Left ventricle myocardium inferior (tissue), 1 donor: ENCODE results near the gene MTMR12. TPM values are rescaled to one million over a fixed set of nuclear protein-coding genes. Genes with fewer than 3 reads are reported as not detected.
A peak's percentile ranks its signal among the peaks of the same experiment; 100 is the strongest.

Source experiments
- DNase-seq: peaks from one replicate; pipeline ENCODE4 v3.0.0-alpha.2; 2020
- H3K27ac ChIP-seq: fragments of 200-600 bp; replicated peaks from 2 replicates; pipeline ENCODE4 v1.8.0; 2021
- H3K27me3 ChIP-seq: fragments of 200-600 bp; 2 replicates; pipeline ENCODE4 v1.8.0; 2021; ENCODE audit warnings: low read depth
- H3K36me3 ChIP-seq: fragments of 200-600 bp; 2 replicates; pipeline ENCODE4 v1.8.0; 2021
- H3K4me1 ChIP-seq: fragments of 200-600 bp; 2 replicates; pipeline ENCODE4 v1.8.0; 2021
- H3K4me3 ChIP-seq: fragments of 200-600 bp; 2 replicates; pipeline ENCODE4 v1.8.0; 2021; ENCODE audit warnings: mild to moderate bottlenecking, moderate library complexity
- H3K9me3 ChIP-seq: fragments of 200-600 bp; replicated peaks from 2 replicates; pipeline ENCODE4 v1.8.0; 2021
- CTCF ChIP-seq: fragments of 200-600 bp; IDR thresholded peaks from 2 replicates; pipeline ENCODE4 v1.8.0; 2021; ENCODE audit warnings: antibody characterized with exemption, mild to moderate bottlenecking, borderline replicate concordance
- intact Hi-C: fragments of 100-400 bp; cut with micrococcal nuclease; formaldehyde crosslinking; loops from one replicate; pipeline ENCODE4 v1.11.0; 2022
- total RNA-seq: library from RNA; stranded (reverse); fragmentation: NEBNext Ultra II Directional; extraction: Animal tissue kit (Norgen Biotek cat#: 25700); gene quantifications from one replicate; pipeline ENCODE4 v1.2.1, GENCODE V29; 2021
- donor health status: DM: no; HTN: yes; CAD: no; lungs with severe emphysema.

Gene MTMR12
- total RNA-seq, 1 donor from 2014 or later = 13.8 TPM

GRCh38 chr5:32331217-32331934 lies 18.6 kb upstream of the MTMR12 start:
- DNase-seq = no peak
- no peak for TF ChIP-seq CTCF
- H3K4me3 ChIP-seq = no peak overlapping the region
- H3K27me3 ChIP-seq = no peaks in the 10 kb centered on the region
- no peaks in the 10 kb centered on the region for H3K36me3 ChIP-seq
- intact Hi-C loops = no loop called here
- H3K4me1 ChIP-seq = peaks cover 12% of the 10 kb centered on the region
- H3K27ac ChIP-seq = no peak overlapping the region
- H3K9me3 ChIP-seq = no peaks in the 10 kb centered on the region

GRCh38 chr5:32330126-32330971 lies 17.6 kb upstream of the MTMR12 start:
- Histone ChIP-seq H3K9me3 (no peaks in the 10 kb centered on the region), H3K27me3 (no peaks in the 10 kb centered on the region), H3K27ac (no peak overlapping the region), H3K36me3 (no peaks in the 10 kb centered on the region), H3K4me3 (no peak overlapping the region), H3K4me1 (peaks cover 12% of the 10 kb centered on the region)
- DNase-seq = no peak
- TF ChIP-seq CTCF = no peak
- intact Hi-C loops = no loop called here

GRCh38 chr5:32329395-32329834 lies 16.7 kb upstream of the MTMR12 start:
- peak; percentile 82 for TF ChIP-seq CTCF
- Histone ChIP-seq H3K9me3 (no peaks in the 10 kb centered on the region), H3K36me3 (no peaks in the 10 kb centered on the region), H3K4me1 (peaks cover 12% of the 10 kb centered on the region), H3K27ac (no peak overlapping the region), H3K27me3 (no peaks in the 10 kb centered on the region), H3K4me3 (no peak overlapping the region)
- intact Hi-C loops = loop anchor here (5.0 kb wide), 1 partner anchor 97 kb away; no protein-coding TSS in a partner anchor
- peak; percentile 47 for DNase-seq

- Histone ChIP-seq H3K36me3 (no peaks in the 10 kb centered on the region), H3K9me3 (peaks cover 8% of the 10 kb centered on the region), H3K4me3 (no peak overlapping the region), H3K27ac (no peak overlapping the region), H3K27me3 (no peaks in the 10 kb centered on the region), H3K4me1 (peaks cover 12% of the 10 kb centered on the region)
- intact Hi-C loops = loop anchor here (5.0 kb wide), 1 partner anchor 94 kb away; no protein-coding TSS in a partner anchor
- DNase-seq = no peak
- no peak for TF ChIP-seq CTCF
Observed at GRCh38 chr5:32326216-32326772, 13.6 kb upstream of the MTMR12 start.

- peaks cover 12% of the 10 kb centered on the region for H3K4me1 ChIP-seq
- no peak overlapping the region for H3K27ac ChIP-seq
- no peaks in the 10 kb centered on the region for H3K27me3 ChIP-seq
- H3K36me3 ChIP-seq = no peaks in the 10 kb centered on the region
- intact Hi-C loops = loop anchor here (5.0 kb wide), 1 partner anchor 93 kb away; no protein-coding TSS in a partner anchor
- DNase-seq = no peak
- TF ChIP-seq CTCF = no peak
- H3K9me3 ChIP-seq = peaks cover 8% of the 10 kb centered on the region
- H3K4me3 ChIP-seq = no peak overlapping the region
Observed at GRCh38 chr5:32325616-32326015, 12.9 kb upstream of the MTMR12 start.
